NCI-H524 (cell line): ENCODE results near the gene SH3BP1.
"Not testable (repeated sequence)": the region's sequence is repeated elsewhere in the genome, so short reads cannot be mapped to it uniquely, and the experiment has no call there.

Source experiments
- DNase-seq, 2 experiments: peaks; one replicate each; lab custom pipeline; 2025; lab: John Stamatoyannopoulos, UW

SH3BP1 gene, protein sequence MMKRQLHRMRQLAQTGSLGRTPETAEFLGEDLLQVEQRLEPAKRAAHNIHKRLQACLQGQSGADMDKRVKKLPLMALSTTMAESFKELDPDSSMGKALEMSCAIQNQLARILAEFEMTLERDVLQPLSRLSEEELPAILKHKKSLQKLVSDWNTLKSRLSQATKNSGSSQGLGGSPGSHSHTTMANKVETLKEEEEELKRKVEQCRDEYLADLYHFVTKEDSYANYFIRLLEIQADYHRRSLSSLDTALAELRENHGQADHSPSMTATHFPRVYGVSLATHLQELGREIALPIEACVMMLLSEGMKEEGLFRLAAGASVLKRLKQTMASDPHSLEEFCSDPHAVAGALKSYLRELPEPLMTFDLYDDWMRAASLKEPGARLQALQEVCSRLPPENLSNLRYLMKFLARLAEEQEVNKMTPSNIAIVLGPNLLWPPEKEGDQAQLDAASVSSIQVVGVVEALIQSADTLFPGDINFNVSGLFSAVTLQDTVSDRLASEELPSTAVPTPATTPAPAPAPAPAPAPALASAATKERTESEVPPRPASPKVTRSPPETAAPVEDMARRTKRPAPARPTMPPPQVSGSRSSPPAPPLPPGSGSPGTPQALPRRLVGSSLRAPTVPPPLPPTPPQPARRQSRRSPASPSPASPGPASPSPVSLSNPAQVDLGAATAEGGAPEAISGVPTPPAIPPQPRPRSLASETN

DNA sequence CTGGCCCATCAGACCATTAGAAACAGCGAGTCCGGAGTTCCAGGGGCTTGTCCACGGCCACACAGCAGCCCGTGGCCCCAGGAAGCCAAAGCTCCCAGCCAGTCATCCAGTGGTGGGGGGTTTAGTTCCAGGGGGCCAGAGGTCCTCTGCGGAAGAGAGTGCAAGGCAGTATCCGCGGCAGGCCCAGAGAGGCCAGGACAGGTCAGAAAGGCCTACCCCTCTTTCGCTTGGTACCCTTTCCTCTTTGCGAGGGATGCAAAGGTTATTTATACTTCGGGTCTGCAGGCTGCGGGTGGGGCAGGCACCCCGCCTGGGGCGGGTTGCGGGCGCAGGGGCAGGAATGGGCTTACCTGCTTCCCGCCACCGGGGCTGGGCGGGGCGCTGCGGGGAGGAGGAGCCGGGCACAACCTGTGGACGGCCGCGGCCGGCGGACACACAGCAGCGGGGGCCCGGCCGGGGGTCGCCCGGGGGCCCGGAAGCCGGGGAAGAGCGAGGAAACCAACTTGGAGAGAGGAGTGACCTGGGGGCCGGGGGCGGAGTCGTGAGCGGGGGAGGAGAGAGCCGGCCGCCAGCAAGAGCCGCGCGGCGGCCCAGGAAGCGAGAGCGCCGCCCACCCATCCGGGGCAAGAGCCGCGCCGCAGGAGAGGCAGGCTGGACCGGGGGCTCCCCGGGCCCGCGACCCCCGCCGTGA is at the start of gene SH3BP1:
Gene SH3BP1 (plus strand): TSS at position 600 of the 691 bp plus-strand sequence. CDS start 119 bp downstream, outside the sequence.
- DNase-seq, result peak in 1 of 2 experiments; percentile 18

DNA sequence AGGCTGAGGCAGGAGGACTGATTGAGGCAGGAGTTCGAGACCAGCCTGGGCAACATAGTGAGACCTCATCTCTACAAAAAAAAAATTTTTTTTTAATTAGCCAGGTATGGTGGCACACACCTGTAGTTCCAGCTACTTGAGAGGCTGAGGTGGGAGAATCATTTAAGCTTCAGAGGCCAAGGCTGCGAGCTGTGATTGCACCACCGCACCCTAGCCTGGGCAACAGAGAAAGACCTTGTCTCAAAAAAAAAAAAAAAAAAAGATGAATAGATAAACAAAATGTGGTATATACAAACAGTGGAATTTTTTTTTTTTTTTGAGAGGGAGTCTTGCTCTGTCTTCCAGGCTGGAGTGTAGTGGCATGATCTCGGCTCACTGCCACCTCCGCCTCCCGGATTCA is 48.4 kb upstream of the SH3BP1 start:
- not testable (repeated sequence) for DNase-seq

GRCh38 chr22:37591823-37592404 is 47.6 kb upstream of the SH3BP1 start:
- DNase-seq, result no peak

DNA sequence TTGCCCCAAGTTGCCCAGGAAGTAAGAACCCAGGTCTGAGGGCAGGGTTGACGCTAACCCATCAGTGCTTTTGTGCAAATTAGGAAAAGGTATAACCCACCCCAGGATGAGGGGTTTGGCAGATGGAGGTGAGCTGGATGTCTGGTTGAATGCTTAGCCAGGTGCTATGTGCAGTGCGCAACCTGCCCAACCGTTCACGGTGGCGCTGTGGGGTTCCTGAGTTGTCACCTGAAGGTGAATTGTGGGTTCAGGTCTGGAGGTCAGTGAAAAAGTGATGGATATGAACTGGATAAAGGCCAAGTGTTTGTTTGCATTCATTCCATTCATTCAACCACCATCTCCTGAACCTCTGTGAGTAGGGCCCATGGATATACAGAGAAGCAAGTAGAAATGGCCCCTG is 45.2 kb upstream of the SH3BP1 start:
- DNase-seq, result no peak

- DNase-seq, result no peak
These were observed 40.3 kb upstream of the SH3BP1 start for GRCh38 chr22:37599153-37599552.

DNA sequence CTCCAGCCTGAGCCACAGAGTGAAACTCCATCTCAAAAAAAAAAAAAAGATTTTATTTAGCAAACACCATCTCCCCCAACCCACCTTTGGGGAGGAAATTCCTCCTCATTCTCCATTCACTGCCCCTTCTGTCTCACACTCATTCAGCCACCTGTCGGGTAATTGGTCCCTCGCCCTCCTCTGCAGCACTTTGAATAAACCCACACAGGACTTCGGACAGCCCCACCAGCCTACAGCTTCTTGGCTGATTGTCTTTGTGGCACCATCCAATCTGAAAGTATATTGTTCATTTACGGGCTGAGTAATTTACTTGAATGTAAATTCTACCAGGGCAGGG is 38.3 kb upstream of the SH3BP1 start:
- DNase-seq, result peak in 1 of 2 experiments; percentile 23

DNA sequence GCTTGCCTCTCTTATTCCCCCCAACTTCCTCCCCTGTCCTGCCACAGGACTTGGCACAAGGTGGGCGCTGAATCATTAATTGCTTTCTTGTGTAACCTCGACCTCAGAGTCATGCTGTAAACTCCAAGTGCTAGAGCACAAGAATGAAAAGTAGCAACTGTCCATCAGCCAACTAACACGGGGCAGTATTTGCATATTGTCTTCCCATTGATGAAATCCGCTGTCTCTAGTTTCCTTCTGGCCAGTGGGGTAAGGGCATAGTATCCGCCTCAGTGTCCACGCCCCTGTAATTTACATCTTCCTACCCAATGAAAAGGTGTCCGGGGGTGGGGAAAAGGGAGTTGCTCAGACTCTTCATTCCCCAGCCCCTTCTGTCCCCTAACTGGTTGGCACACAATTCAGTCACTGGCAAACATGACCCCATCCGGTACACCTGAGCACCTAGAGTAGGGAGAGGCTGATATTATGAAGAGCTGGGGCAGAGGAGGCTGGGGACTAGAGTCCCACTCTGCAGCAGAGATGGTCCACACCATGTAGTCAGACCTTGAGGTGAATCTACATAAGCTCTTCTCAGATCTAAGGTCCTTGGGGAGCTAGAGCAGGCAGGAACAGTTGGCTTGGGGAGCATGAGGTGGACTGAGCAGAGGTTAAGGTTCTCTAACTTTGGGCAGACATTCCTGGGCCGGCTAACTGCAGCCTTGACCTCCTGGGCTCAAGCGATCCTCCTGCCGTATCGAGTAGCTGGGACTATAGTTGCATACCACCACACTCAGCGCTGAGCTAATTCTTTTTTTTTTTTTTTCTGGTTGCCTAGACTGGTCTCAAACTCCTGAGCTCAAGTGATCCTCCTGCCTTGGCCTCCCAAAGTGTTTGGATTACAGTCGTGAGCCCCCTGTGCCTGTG is 37.7 kb upstream of the SH3BP1 start:
- peak; percentile 33 to 49 for DNase-seq

DNA sequence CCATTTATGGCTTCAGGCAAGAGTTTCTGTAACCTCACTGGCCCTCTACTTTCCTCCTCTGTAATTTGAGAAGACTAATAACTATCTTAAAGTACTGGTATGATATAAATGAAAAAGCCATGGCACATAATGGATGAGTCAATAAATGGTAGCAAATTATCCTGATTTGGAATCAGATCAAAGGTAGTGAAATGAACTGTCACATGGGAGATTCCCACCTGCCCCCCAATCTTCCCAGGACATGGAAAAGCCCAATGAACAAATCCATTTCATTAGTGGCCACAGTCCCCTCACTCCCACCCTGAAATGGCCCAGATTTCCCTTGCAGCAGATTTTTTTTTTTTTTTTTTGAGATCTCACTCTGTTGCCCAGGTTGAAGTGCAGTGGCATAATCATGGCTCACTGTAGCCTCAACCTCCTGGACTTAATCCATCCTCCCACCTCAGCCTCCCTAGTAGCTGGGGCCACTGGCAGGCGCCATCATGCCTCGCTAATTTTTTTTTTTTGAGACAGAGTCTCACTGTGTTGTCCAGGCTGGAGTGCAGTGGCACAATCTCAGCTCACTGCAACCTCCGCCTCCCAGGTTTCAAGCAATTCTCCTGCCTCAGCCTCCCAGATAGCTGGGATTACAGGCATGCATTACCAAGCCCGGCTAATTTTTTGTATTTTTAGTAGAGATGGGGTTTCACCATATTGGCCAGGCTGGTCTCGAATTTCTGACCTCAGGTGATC is 36.8 kb upstream of the SH3BP1 start:
- not testable (repeated sequence) for DNase-seq

- no peak for DNase-seq
These were observed 35.4 kb upstream of the SH3BP1 start for GRCh38 chr22:37604074-37604473.

GRCh38 chr22:37604875-37605274 is 34.6 kb upstream of the SH3BP1 start:
- DNase-seq, result no peak

GRCh38 chr22:37607010-37607934 is 32.2 kb upstream of the SH3BP1 start:
- DNase-seq, result peak; percentile 77 to 81

GRCh38 chr22:37607935-37608476 is 31.5 kb upstream of the SH3BP1 start:
- DNase-seq, result no peak

- peak; percentile 97 to 99 for DNase-seq
These were observed 30.8 kb upstream of the SH3BP1 start, which contains the start of gene GGA1 for GRCh38 chr22:37608477-37609239. Gene GGA1, plus strand, starts transcription at chr22:37608834. Its CDS starts 27 bp downstream, at chr22:37608861.

GRCh38 chr22:37609240-37610152 is 30.0 kb upstream of the SH3BP1 start:
- peak; percentile 8 to 43 for DNase-seq

DNA sequence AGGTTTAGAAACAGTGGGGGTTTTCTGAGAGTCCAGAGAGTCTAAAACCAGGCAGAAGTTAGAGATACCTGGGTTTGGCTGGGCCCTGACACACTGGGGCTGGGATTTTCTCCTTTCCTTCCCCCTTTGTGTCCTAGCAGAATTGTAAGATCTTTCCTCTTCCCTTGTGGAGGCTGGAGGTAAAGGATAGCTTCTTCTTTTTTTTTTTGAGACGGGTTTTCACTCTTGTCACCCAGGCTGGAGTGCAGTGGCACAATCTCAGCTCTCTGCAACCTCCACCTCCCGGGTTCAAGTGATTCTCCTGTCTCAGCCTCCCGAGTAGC is 29.4 kb upstream of the SH3BP1 start:
- not testable (repeated sequence) for DNase-seq

DNA sequence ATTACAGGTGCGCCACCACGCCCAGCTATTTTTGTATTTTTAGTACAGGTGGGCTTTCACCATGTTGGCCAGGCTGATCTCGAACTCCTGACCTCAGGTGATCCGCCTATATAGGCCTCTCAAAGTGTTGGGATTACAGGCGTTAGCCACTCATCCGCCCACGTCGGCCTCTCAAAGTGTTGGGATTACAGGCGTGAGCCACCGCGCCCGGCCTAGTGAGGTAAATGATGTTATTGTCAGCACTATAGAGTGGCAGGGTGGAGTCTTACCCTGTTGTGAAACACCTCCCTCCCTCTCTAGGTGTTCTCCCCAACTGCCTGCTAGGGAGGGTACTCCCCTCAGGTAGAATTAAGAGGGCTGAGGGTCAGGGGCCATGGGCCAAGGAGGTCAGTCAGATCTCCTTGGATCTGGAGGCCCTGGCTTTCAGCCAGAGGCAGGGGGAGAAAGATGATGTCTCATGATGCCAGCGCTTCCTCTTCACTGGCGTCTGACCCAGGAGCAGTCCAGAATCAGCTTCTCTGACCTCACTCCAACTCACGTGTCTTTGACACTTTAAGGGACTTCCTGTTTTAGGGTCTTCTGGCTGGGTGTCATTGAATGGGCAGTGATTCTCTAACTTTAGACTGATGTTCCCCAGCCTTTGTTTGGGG is 28.9 kb upstream of the SH3BP1 start:
- DNase-seq, result no peak

DNA sequence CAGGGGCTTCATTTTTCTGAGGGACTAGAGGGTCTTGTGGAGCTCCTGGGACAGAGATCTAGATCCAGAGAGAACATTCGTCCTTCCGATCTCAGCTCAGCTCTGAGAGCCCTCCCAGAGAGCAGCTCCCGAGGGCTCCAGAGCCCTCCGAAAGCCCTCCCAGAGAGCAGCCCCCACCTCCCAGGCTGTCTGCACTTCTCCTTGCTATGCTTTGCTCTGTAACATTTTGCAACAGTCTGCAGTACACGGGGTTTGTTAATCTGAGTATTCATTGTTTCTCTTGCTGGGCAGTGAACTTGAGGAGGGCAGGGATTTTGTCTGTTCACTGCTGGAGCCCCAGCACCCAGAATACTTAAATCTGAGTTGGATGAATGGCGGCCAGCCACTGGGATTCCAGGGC is 28.3 kb upstream of the SH3BP1 start:
- no peak for DNase-seq
